Left lung (tissue), 10 donors: Measurements from ENCODE around the gene VPS33B. TPM values are rescaled to one million over a fixed set of nuclear protein-coding genes. Genes with fewer than 3 reads are reported as not detected.

Experiments used
- ATAC-seq: fragments of 200-7000 bp; cut with Tn5 transposase; one replicate; pipeline ENCODE4 v1.9.1; 2020; ENCODE audit warnings: moderate library complexity
- DNase-seq, 4 donors: peaks; one replicate each; pipeline ENCODE4 v3.0.0-alpha.2; 2013 to 2020
- H3K27ac ChIP-seq, 2 donors: fragments of 200-600 bp; sonication (generic) in 1 of 2; one replicate each; pipeline versions ENCODE4 v1.5.0 to v1.8.0; 2020 to 2021
- H3K27me3 ChIP-seq, 2 donors: fragments of 200-600 bp; sonication (generic) in 1 of 2; one replicate each; pipeline versions ENCODE4 v1.5.0 to v1.8.0; 2020 to 2021
- H3K36me3 ChIP-seq, 2 donors: fragments of 200-600 bp; sonication (generic) in 1 of 2; one replicate each; pipeline versions ENCODE4 v1.5.0 to v1.8.0; 2020 to 2021
- H3K4me1 ChIP-seq, 2 donors: fragments of 200-600 bp; one replicate each; pipeline ENCODE4 v1.8.0; 2021
- H3K4me3 ChIP-seq, 2 donors: fragments of 200-600 bp; sonication (generic) in 1 of 2; one replicate each; pipeline versions ENCODE4 v1.5.0 to v1.8.0; 2020 to 2021; ENCODE audit warnings: mild to moderate bottlenecking in 1 of 2
- H3K9me3 ChIP-seq, 2 donors: fragments of 200-600 bp; sonication (generic) in 1 of 2; one replicate each; pipeline versions ENCODE4 v1.5.0 to v1.8.0; 2020 to 2021
- CTCF ChIP-seq, 2 donors: fragments of 200-600 bp; sonication (generic) in 1 of 2; IDR thresholded peaks; one replicate each; pipeline versions ENCODE4 v1.5.0 to v1.8.0; 2021; ENCODE audit warnings: antibody characterized with exemption in 2 of 2
- intact Hi-C, 2 donors: fragments of 100-400 bp; cut with DNase I; formaldehyde crosslinking; loops; one replicate each; pipeline versions ENCODE4 v1.11.2 to v1.14.2; 2022
- polyA plus RNA-seq, 6 donors: library from polyadenylated mRNA; unstranded; fragments of 120-200 nt; gene quantifications; one replicate each; pipeline ENCODE4 v1.2.1, GENCODE V29; 2013; ENCODE audit not compliant: insufficient read length in 6 of 6
- total RNA-seq, 2 donors: library from RNA; stranded (reverse); fragmentation: NEBNext Ultra II Directional; extraction: Animal tissue kit (Norgen Biotek cat#: 25700); gene quantifications; one replicate each; pipeline ENCODE4 v1.2.1, GENCODE V29; 2021
- donor health status: DM: no; HTN: yes; CAD: no.
- donor health status: DM: no; HTN: no; CAD: no.

VPS33B gene
- total and polyA plus RNA-seq, 8 donors = 11.8 to 19.5 (median 18.0) TPM

GRCh38 chr15:91039996-91040395 is 17.6 kb upstream of the VPS33B start:
- peak; percentile 9 for ATAC-seq
- H3K27me3 ChIP-seq = peaks cover 0 to 15% of the 10 kb centered on the region in 2 donors
- no peak for TF ChIP-seq CTCF (IDR thresholded peaks at IDR 0.05)

GRCh38 chr15:91032919-91033803 is 10.8 kb upstream of the VPS33B start:
- peaks cover 0 to 11% of the 10 kb centered on the region in 2 donors for H3K27me3 ChIP-seq
- H3K27ac ChIP-seq = no peak overlapping the region
- H3K4me1 ChIP-seq = peaks cover 0 to 5% of the 10 kb centered on the region in 2 donors
- no peak overlapping the region for H3K4me3 ChIP-seq
- DNase-seq (peak; percentile 15 to 89 (median 78)), ATAC-seq (peak; percentile 99)
- intact Hi-C loops = loop anchor here in 1 of 2 donors (10.0 kb wide), 1 partner anchor 78 kb away; the partner anchor contains the start of gene RCCD1
- H3K36me3 ChIP-seq = no peaks in the 10 kb centered on the region
- no peaks in the 10 kb centered on the region for H3K9me3 ChIP-seq
- TF ChIP-seq CTCF (IDR thresholded peaks at IDR 0.05) = peak; percentile 65 to 75

More at GRCh38 chr15:91039996-91040395, 17.6 kb upstream of the VPS33B start:
- Histone ChIP-seq H3K9me3 (no peaks in the 10 kb centered on the region), H3K4me3 (no peak overlapping the region), H3K36me3 (no peaks in the 10 kb centered on the region), H3K27ac (no peak overlapping the region), H3K4me1 (no peaks in the 10 kb centered on the region)
- DNase-seq = no peak
- intact Hi-C loops = loop anchor here in 1 of 2 donors (10.0 kb wide), 1 partner anchor 85 kb away; the partner anchor contains the start of gene RCCD1

GRCh38 chr15:91031796-91032195 is 9.4 kb upstream of the VPS33B start:
- no peak for TF ChIP-seq CTCF (IDR thresholded peaks at IDR 0.05)
- Histone ChIP-seq H3K27ac (no peak overlapping the region), H3K36me3 (no peaks in the 10 kb centered on the region), H3K4me3 (no peak overlapping the region), H3K4me1 (peaks cover 0 to 5% of the 10 kb centered on the region in 2 donors), H3K9me3 (no peaks in the 10 kb centered on the region), H3K27me3 (peaks cover 0 to 7% of the 10 kb centered on the region in 2 donors)
- DNase-seq (no peak), ATAC-seq (no peak)
- intact Hi-C loops = loop anchor here in 1 of 2 donors (10.0 kb wide), 1 partner anchor 77 kb away; the partner anchor contains the start of gene RCCD1

DNA sequence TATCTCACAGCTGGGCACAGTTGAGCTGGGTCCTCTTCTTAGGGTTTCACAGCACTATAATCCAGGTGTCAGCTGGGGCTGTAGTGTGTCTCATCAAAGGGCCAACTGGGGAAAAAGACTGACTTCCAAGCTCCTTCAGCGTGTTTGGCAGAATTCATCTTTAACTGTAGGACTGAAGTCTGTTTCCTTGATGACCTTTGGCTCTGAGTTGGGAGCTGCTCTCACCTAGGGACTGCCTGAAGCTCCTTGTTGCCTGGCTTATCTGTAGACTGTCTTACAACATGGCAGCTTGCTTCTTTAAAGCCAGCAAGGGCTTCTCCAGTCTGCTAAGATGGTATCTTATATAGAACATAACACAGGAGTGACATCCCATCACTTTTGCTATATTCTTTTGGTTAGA is 5.3 kb upstream of the VPS33B start:
- ATAC-seq = no peak
- H3K4me1 ChIP-seq = peaks cover 0 to 4% of the 10 kb centered on the region in 2 donors
- H3K9me3 ChIP-seq = no peaks in the 10 kb centered on the region
- DNase-seq = no peak
- H3K27ac ChIP-seq = no peak overlapping the region
- no peaks in the 10 kb centered on the region for H3K27me3 ChIP-seq
- no peak overlapping the region for H3K4me3 ChIP-seq
- intact Hi-C loops = no loop called here
- no peak for TF ChIP-seq CTCF (IDR thresholded peaks at IDR 0.05)
- H3K36me3 ChIP-seq = no peaks in the 10 kb centered on the region

GRCh38 chr15:91023720-91024119 is 1.3 kb upstream of the VPS33B start:
- no peak for ATAC-seq
- intact Hi-C loops = no loop called here

More at GRCh38 chr15:91023720-91024119, 1.3 kb upstream of the VPS33B start:
- no peak for TF ChIP-seq CTCF (IDR thresholded peaks at IDR 0.05)
- no peak overlapping the region for H3K27ac ChIP-seq
- peaks cover 0 to 4% of the 10 kb centered on the region in 2 donors for H3K36me3 ChIP-seq
- no peaks in the 10 kb centered on the region for H3K9me3 ChIP-seq
- peaks cover 0 to 24% of the 10 kb centered on the region in 2 donors for H3K4me1 ChIP-seq
- no peak for DNase-seq
- no peaks in the 10 kb centered on the region for H3K27me3 ChIP-seq
- no peak overlapping the region for H3K4me3 ChIP-seq
